Activated CD4-positive, alpha-beta T cell treated with anti-CD3 and anti-CD28 coated beads, Interleukin-2, amount 10 ng/mL, durations not matched to agents 7 days and 5 days (primary cell): ENCODE results near the gene HEATR5A. TPM values are rescaled to one million over a fixed set of nuclear protein-coding genes. Genes with fewer than 3 reads are reported as not detected.
"Not testable (repeated sequence)": the region's sequence is repeated elsewhere in the genome, so short reads cannot be mapped to it uniquely, and the experiment has no call there.

ENCODE experiments used
- CTCF ChIA-PET: fragments of 350-600 bp; sonication (Branson Sonifier 250); formaldehyde crosslinking; loops from one replicate; lab custom pipeline; 2021; ENCODE audit warnings: antibody characterized with exemption; lab: Charles Lee
- POLR2A ChIA-PET: fragments of 350-600 bp; sonication (Branson Sonifier 250); formaldehyde crosslinking; loops from one replicate; lab custom pipeline; 2021; ENCODE audit warnings: antibody characterized with exemption; lab: Charles Lee
- DNase-seq: peaks from one replicate; pipeline ENCODE4 v3.0.0-alpha.2; 2020
- H3K27ac Mint-ChIP-seq: one replicate; pipeline ENCODE4 v1.8.0; 2021; ENCODE audit warnings: mild to moderate bottlenecking, moderate library complexity, mixed read lengths
- H3K27me3 Mint-ChIP-seq: one replicate; pipeline ENCODE4 v1.8.0; 2021; ENCODE audit warnings: mixed read lengths
- H3K36me3 Mint-ChIP-seq: one replicate; pipeline ENCODE4 v1.8.0; 2021; ENCODE audit warnings: low read depth, mixed read lengths
- H3K4me1 Mint-ChIP-seq: one replicate; pipeline ENCODE4 v1.8.0; 2021; ENCODE audit warnings: mixed read lengths
- H3K4me3 Mint-ChIP-seq: one replicate; pipeline ENCODE4 v1.8.0; 2021; ENCODE audit warnings: mild to moderate bottlenecking, moderate library complexity, mixed read lengths
- H3K9me3 Mint-ChIP-seq: one replicate; pipeline ENCODE4 v1.8.0; 2021; ENCODE audit warnings: mixed read lengths
- total RNA-seq, 2 experiments: library from RNA; stranded (reverse); gene quantifications; one replicate each; pipeline ENCODE4 v1.2.3, GENCODE V29; 2021

The HEATR5A gene
- total RNA-seq, 2 experiments from 2014 or later = 7.1 to 9.6 TPM

GRCh38 chr14:31379125-31379947 lies 41.0 kb downstream of the HEATR5A start:
- not testable (repeated sequence) for DNase-seq, H3K36me3 Mint-ChIP-seq, H3K4me3 Mint-ChIP-seq, H3K27ac Mint-ChIP-seq, H3K27me3 Mint-ChIP-seq, H3K9me3 Mint-ChIP-seq
- ChIA-PET CTCF (interaction anchor here (1.0 kb wide), 1 partner anchor 14 kb away, joined by 3 read pairs; no protein-coding TSS in a partner anchor), POLR2A (interaction anchor here (0.6 kb wide), 1 partner anchor 20 kb away, joined by 3 read pairs; no protein-coding TSS in a partner anchor)
- H3K4me1 Mint-ChIP-seq = peaks cover 11% of the 10 kb centered on the region

- Mint-ChIP-seq H3K36me3 (peaks cover 2% of the 10 kb centered on the region), H3K4me3 (no peak overlapping the region), H3K27ac (no peak overlapping the region), H3K4me1 (peaks cover 11% of the 10 kb centered on the region), H3K9me3 (no peaks in the 10 kb centered on the region), H3K27me3 (no peaks in the 10 kb centered on the region)
- no peak for DNase-seq
- ChIA-PET POLR2A (no interaction called here), CTCF (interaction anchor here (0.5 to 2.0 kb wide), 9 partner anchors 9 to 382 kb away, joined by 3 to 6 read pairs (median 3); partner anchors contain the start of gene HECTD1)
These were observed 42.9 kb downstream of the HEATR5A start for GRCh38 chr14:31377433-31377832.

- Mint-ChIP-seq H3K27me3 (no peaks in the 10 kb centered on the region), H3K27ac (peak overlapping the region; percentile 62), H3K36me3 (peaks cover 3% of the 10 kb centered on the region), H3K4me1 (peaks cover 10% of the 10 kb centered on the region), H3K4me3 (no peak overlapping the region), H3K9me3 (no peaks in the 10 kb centered on the region)
- ChIA-PET CTCF (no interaction called here), POLR2A (interaction anchor here (0.7 kb wide), 1 partner anchor 23 kb away, joined by 12 read pairs; no protein-coding TSS in a partner anchor)
- no peak for DNase-seq
These were observed 48.7 kb downstream of the HEATR5A start for GRCh38 chr14:31371646-31372045.

GRCh38 chr14:31363331-31364073 lies 56.8 kb downstream of the HEATR5A start:
- POLR2A ChIA-PET = no interaction called here
- peaks cover 1% of the 10 kb centered on the region for H3K36me3 Mint-ChIP-seq
- H3K27me3 Mint-ChIP-seq = no peaks in the 10 kb centered on the region
- CTCF ChIA-PET = interaction anchor here (0.6 to 1.6 kb wide), 5 partner anchors 11 to 215 kb away, joined by 3 to 4 read pairs (median 3); no protein-coding TSS in a partner anchor
- DNase-seq = no peak
- no peak overlapping the region for H3K27ac Mint-ChIP-seq
- no peaks in the 10 kb centered on the region for H3K9me3 Mint-ChIP-seq
- H3K4me3 Mint-ChIP-seq = no peak overlapping the region
- no peaks in the 10 kb centered on the region for H3K4me1 Mint-ChIP-seq

- no peak overlapping the region for H3K4me3 Mint-ChIP-seq
These were observed 57.6 kb downstream of the HEATR5A start for GRCh38 chr14:31362746-31363145.

GRCh38 chr14:31361761-31362160 lies 58.6 kb downstream of the HEATR5A start:
- POLR2A ChIA-PET, H3K4me3 Mint-ChIP-seq, CTCF ChIA-PET, H3K9me3 Mint-ChIP-seq, H3K36me3 Mint-ChIP-seq, H3K4me1 Mint-ChIP-seq, DNase-seq, H3K27me3 Mint-ChIP-seq, H3K27ac Mint-ChIP-seq: not testable (repeated sequence)

More at GRCh38 chr14:31362746-31363145, 57.6 kb downstream of the HEATR5A start:
- Mint-ChIP-seq H3K27me3 (no peaks in the 10 kb centered on the region), H3K27ac (no peak overlapping the region), H3K9me3 (no peaks in the 10 kb centered on the region), H3K4me1 (no peaks in the 10 kb centered on the region), H3K36me3 (peaks cover 1% of the 10 kb centered on the region)
- ChIA-PET CTCF (interaction anchor here (1.0 to 1.6 kb wide), 3 partner anchors 11 to 15 kb away, joined by 3 to 4 read pairs (median 3); no protein-coding TSS in a partner anchor), POLR2A (no interaction called here)
- DNase-seq = no peak

GRCh38 chr14:31360919-31361662 lies 59.3 kb downstream of the HEATR5A start:
- no peaks in the 10 kb centered on the region for H3K27me3 Mint-ChIP-seq
- no peak overlapping the region for H3K27ac Mint-ChIP-seq
- ChIA-PET CTCF (no interaction called here), POLR2A (no interaction called here)
- H3K9me3 Mint-ChIP-seq = no peaks in the 10 kb centered on the region
- DNase-seq = no peak
- no peaks in the 10 kb centered on the region for H3K36me3 Mint-ChIP-seq
- no peaks in the 10 kb centered on the region for H3K4me1 Mint-ChIP-seq
- H3K4me3 Mint-ChIP-seq = no peak overlapping the region

GRCh38 chr14:31357279-31357678 lies 63.1 kb downstream of the HEATR5A start:
- Mint-ChIP-seq H3K36me3 (no peaks in the 10 kb centered on the region), H3K27ac (no peak overlapping the region), H3K9me3 (no peaks in the 10 kb centered on the region), H3K27me3 (no peaks in the 10 kb centered on the region), H3K4me3 (no peak overlapping the region), H3K4me1 (peaks cover 3% of the 10 kb centered on the region)
- DNase-seq = no peak
- POLR2A ChIA-PET = no interaction called here
- CTCF ChIA-PET = no interaction called here

- CTCF ChIA-PET = interaction anchor here (1.4 kb wide), 1 partner anchor 20 kb away, joined by 4 read pairs; no protein-coding TSS in a partner anchor
These were observed 74.3 kb downstream of the HEATR5A start for GRCh38 chr14:31346097-31346496.

GRCh38 chr14:31341280-31341679 lies 79.1 kb downstream of the HEATR5A start:
- H3K27ac Mint-ChIP-seq = no peak overlapping the region
- H3K4me3 Mint-ChIP-seq = no peak overlapping the region
- ChIA-PET POLR2A (no interaction called here), CTCF (no interaction called here)
- H3K27me3 Mint-ChIP-seq = no peaks in the 10 kb centered on the region
- no peaks in the 10 kb centered on the region for H3K9me3 Mint-ChIP-seq
- peaks cover 1% of the 10 kb centered on the region for H3K36me3 Mint-ChIP-seq
- DNase-seq = no peak
- H3K4me1 Mint-ChIP-seq = no peaks in the 10 kb centered on the region

More at GRCh38 chr14:31346097-31346496, 74.3 kb downstream of the HEATR5A start:
- Mint-ChIP-seq H3K27me3 (no peaks in the 10 kb centered on the region), H3K36me3 (peaks cover 1% of the 10 kb centered on the region), H3K27ac (no peak overlapping the region), H3K4me1 (no peaks in the 10 kb centered on the region), H3K9me3 (no peaks in the 10 kb centered on the region), H3K4me3 (no peak overlapping the region)
- POLR2A ChIA-PET = no interaction called here
- DNase-seq = no peak

- CTCF ChIA-PET = no interaction called here
- DNase-seq = no peak
- Mint-ChIP-seq H3K27me3 (no peaks in the 10 kb centered on the region), H3K4me3 (no peak overlapping the region), H3K4me1 (no peaks in the 10 kb centered on the region), H3K9me3 (no peaks in the 10 kb centered on the region), H3K27ac (no peak overlapping the region), H3K36me3 (peaks cover 1% of the 10 kb centered on the region)
- POLR2A ChIA-PET = no interaction called here
These were observed 79.9 kb downstream of the HEATR5A start for GRCh38 chr14:31340297-31341063.

GRCh38 chr14:31339743-31340142 lies 80.6 kb downstream of the HEATR5A start:
- no peaks in the 10 kb centered on the region for H3K4me1 Mint-ChIP-seq
- H3K27me3 Mint-ChIP-seq = no peaks in the 10 kb centered on the region
- ChIA-PET POLR2A (no interaction called here), CTCF (no interaction called here)
- no peak overlapping the region for H3K27ac Mint-ChIP-seq
- peaks cover 1% of the 10 kb centered on the region for H3K36me3 Mint-ChIP-seq
- no peaks in the 10 kb centered on the region for H3K9me3 Mint-ChIP-seq
- H3K4me3 Mint-ChIP-seq = no peak overlapping the region
- no peak for DNase-seq
